Neural cell (in vitro differentiated cells): ENCODE measurements around the gene UHRF1.

Experiments used
- EP300 ChIP-seq: fragments of 450-650 bp; conservative IDR thresholded peaks from 2 replicates; pipeline ENCODE4 v1.6.1; 2014; ENCODE audit warnings: antibody characterized with exemption, mild to moderate bottlenecking, moderate library complexity; ENCODE audit not compliant: poor library complexity, severe bottlenecking
- EZH2 ChIP-seq: fragments of 200-600, 300-800 bp; shearing (Covaris generic), sonication (generic); IDR thresholded peaks from 2 replicates; pipeline ENCODE4 v1.6.1; 2014; ENCODE audit warnings: antibody characterized with exemption, low read length, borderline replicate concordance, mild to moderate bottlenecking; ENCODE audit not compliant: insufficient read depth, poor library complexity, severe bottlenecking
- MXI1 ChIP-seq: fragments of 450-650 bp; conservative IDR thresholded peaks from 2 replicates; pipeline ENCODE4 v1.6.1; 2014; ENCODE audit warnings: antibody characterized with exemption, mild to moderate bottlenecking; ENCODE audit not compliant: poor library complexity, severe bottlenecking
- POLR2AphosphoS5 ChIP-seq: IDR thresholded peaks from 2 replicates; pipeline ENCODE4 v1.6.1; 2012
- RAD21 ChIP-seq: fragments of 450-650 bp; conservative IDR thresholded peaks from 2 replicates; pipeline ENCODE4 v1.6.1; 2014; ENCODE audit warnings: antibody characterized with exemption, mild to moderate bottlenecking, moderate library complexity
- SMC3 ChIP-seq: fragments of 450-650 bp; conservative IDR thresholded peaks from 2 replicates; pipeline ENCODE4 v1.6.1; 2014; ENCODE audit warnings: antibody characterized with exemption, mild to moderate bottlenecking, moderate library complexity; ENCODE audit not compliant: poor library complexity
- TF ChIP-seq, protein P1 (sequence below): fragments of 450-650 bp; IDR thresholded peaks from 2 replicates; pipeline ENCODE4 v1.5.1; 2014; ENCODE audit warnings: antibody characterized with exemption, mild to moderate bottlenecking, moderate library complexity; ENCODE audit not compliant: poor library complexity, severe bottlenecking

DNA sequence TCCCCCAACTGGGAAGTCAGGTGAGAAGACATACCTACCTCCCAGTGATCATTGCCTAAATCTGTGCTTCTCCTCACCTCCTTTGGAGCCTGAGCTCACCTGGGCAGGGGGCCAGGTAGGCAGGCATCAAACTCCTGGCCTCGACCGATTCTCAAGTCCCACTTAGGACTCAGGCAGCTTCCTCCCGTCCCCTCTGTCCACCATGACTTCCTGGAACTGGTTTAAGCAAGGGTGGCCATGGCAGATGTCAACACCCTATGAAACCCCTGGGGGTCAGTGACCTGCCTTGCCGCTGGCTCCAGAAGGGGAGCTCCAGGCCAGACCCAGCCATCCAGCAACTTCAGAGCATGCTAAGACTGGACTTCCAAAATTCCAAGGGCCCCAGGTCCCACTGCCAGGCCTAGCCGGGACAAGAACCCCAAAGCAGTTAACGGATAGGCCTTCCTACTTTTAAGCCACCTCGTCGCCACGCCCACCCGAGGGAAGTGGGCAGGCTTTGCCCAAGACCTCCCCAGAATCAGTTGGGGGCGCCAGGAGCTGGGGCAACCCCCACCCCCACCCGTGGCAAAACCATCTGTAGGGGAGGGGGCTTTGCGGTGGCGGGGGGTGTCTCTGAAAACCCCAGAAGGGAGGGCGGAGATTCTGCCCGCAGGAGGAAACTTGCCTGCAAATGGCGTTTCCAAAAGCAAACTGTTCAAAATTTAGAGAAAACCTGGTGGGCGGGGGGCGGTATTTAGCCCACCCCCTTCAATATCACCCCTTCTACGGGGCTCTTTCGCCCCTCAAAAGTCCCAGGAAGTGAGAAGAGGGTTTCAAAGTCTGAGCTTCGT is 42.5 kb upstream of the UHRF1 start:
- TF ChIP-seq POLR2AphosphoS5 (no peak), MXI1 (no peak), RAD21 (no peak), SMC3 (no peak), EZH2 (no peak), EP300 (no peak)
- TF ChIP-seq, protein P1, sequence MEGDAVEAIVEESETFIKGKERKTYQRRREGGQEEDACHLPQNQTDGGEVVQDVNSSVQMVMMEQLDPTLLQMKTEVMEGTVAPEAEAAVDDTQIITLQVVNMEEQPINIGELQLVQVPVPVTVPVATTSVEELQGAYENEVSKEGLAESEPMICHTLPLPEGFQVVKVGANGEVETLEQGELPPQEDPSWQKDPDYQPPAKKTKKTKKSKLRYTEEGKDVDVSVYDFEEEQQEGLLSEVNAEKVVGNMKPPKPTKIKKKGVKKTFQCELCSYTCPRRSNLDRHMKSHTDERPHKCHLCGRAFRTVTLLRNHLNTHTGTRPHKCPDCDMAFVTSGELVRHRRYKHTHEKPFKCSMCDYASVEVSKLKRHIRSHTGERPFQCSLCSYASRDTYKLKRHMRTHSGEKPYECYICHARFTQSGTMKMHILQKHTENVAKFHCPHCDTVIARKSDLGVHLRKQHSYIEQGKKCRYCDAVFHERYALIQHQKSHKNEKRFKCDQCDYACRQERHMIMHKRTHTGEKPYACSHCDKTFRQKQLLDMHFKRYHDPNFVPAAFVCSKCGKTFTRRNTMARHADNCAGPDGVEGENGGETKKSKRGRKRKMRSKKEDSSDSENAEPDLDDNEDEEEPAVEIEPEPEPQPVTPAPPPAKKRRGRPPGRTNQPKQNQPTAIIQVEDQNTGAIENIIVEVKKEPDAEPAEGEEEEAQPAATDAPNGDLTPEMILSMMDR = no peak
